Trophoblast cell (in vitro differentiated cells and primary cell): ENCODE measurements around the gene EXO1.
"Not testable (repeated sequence)": the region's sequence is repeated elsewhere in the genome, so short reads cannot be mapped to it uniquely, and the experiment has no call there.

Experiments
- DNase-seq, 2 donors: peaks; one replicate each; pipeline ENCODE4 v3.0.0-alpha.2; 2016
- H2AFZ ChIP-seq: 2 replicates; pipeline ENCODE4 v1.6.1; 2013; ENCODE audit warnings: low read length, moderate library complexity, mild to moderate bottlenecking; ENCODE audit not compliant: insufficient read depth, poor library complexity
- H2AK5ac ChIP-seq: 2 replicates; pipeline ENCODE4 v1.6.1; 2013; ENCODE audit warnings: mild to moderate bottlenecking, low read length
- H2BK120ac ChIP-seq: 2 replicates; pipeline ENCODE4 v1.6.1; 2013; ENCODE audit warnings: low read length, mild to moderate bottlenecking, moderate library complexity; ENCODE audit not compliant: insufficient read depth, poor library complexity
- H2BK12ac ChIP-seq: 2 replicates; pipeline ENCODE4 v1.6.1; 2013; ENCODE audit warnings: mild to moderate bottlenecking, low read length, moderate library complexity
- H2BK5ac ChIP-seq: 2 replicates; pipeline ENCODE4 v1.6.1; 2013; ENCODE audit warnings: low read length, low read depth, moderate library complexity, mild to moderate bottlenecking; ENCODE audit not compliant: poor library complexity
- H3K14ac ChIP-seq: 2 replicates; pipeline ENCODE4 v1.6.1; 2013; ENCODE audit warnings: mild to moderate bottlenecking, low read length
- H3K18ac ChIP-seq: 2 replicates; pipeline ENCODE4 v1.6.1; 2013; ENCODE audit warnings: mild to moderate bottlenecking, low read length
- H3K23ac ChIP-seq: 2 replicates; pipeline ENCODE4 v1.6.1; 2013; ENCODE audit warnings: low read length
- H3K27ac ChIP-seq: 2 replicates; pipeline ENCODE4 v1.5.1; 2013; ENCODE audit warnings: low read depth, mild to moderate bottlenecking, inconsistent platforms, low read length, moderate library complexity
- H3K27me3 ChIP-seq: 2 replicates; pipeline ENCODE4 v1.6.1; 2013; ENCODE audit warnings: inconsistent platforms, mild to moderate bottlenecking, low read length, moderate library complexity; ENCODE audit not compliant: insufficient read depth
- H3K36me3 ChIP-seq, 2 experiments: 1 replicate in 1 of 2; 2 replicates in 1 of 2; pipeline ENCODE4 v1.6.1; 2013; ENCODE audit warnings: low read length in 2 of 2, mild to moderate bottlenecking in 2 of 2, moderate library complexity in 1 of 2; ENCODE audit not compliant: insufficient read depth in 2 of 2, control insufficient read depth in 1 of 2
- H3K4ac ChIP-seq: 2 replicates; pipeline ENCODE4 v1.6.1; 2013; ENCODE audit warnings: low read depth, mild to moderate bottlenecking, low read length, moderate library complexity
- H3K4me1 ChIP-seq, 2 experiments: 1 replicate in 1 of 2; 2 replicates in 1 of 2; pipeline ENCODE4 v1.6.1; 2013; ENCODE audit warnings: low read length in 2 of 2, mild to moderate bottlenecking in 2 of 2, moderate library complexity in 1 of 2; ENCODE audit not compliant: insufficient read depth in 2 of 2, control insufficient read depth in 1 of 2
- H3K4me2 ChIP-seq: 2 replicates; pipeline ENCODE4 v1.6.1; 2013; ENCODE audit warnings: inconsistent platforms, mild to moderate bottlenecking, low read length, moderate library complexity
- H3K4me3 ChIP-seq: 2 replicates; pipeline ENCODE4 v1.5.1; 2013; ENCODE audit warnings: mild to moderate bottlenecking, low read depth, low read length, inconsistent platforms
- H3K79me1 ChIP-seq: one replicate; pipeline ENCODE4 v1.6.1; 2013; ENCODE audit warnings: low read length
- H3K79me2 ChIP-seq: 2 replicates; pipeline ENCODE4 v1.6.1; 2013; ENCODE audit warnings: low read length, mild to moderate bottlenecking; ENCODE audit not compliant: control insufficient read depth, insufficient read depth, poor library complexity
- H3K9ac ChIP-seq: 2 replicates; pipeline ENCODE4 v1.6.1; 2013; ENCODE audit warnings: mild to moderate bottlenecking, low read length
- H3K9me3 ChIP-seq: 2 replicates; pipeline ENCODE4 v1.6.1; 2013; ENCODE audit warnings: low read depth, mild to moderate bottlenecking, control low read depth, inconsistent platforms, low read length; ENCODE audit not compliant: insufficient read depth
- H4K12ac ChIP-seq: 2 replicates; pipeline ENCODE4 v1.6.1; 2013; ENCODE audit warnings: low read depth, mild to moderate bottlenecking, low read length, moderate library complexity
- H4K8ac ChIP-seq: 2 replicates; pipeline ENCODE4 v1.6.1; 2013; ENCODE audit warnings: low read depth, mild to moderate bottlenecking, low read length, moderate library complexity
- H4K91ac ChIP-seq: one replicate; pipeline ENCODE4 v1.6.1; 2013; ENCODE audit warnings: low read depth, mild to moderate bottlenecking, low read length, moderate library complexity
- WGBS: extraction: QIAGEN DNeasy Blood & Tissue Kit; methylation state at CpG from one replicate; pipeline ENCODE4 v1.1.7; 2013; ENCODE audit warnings: missing lambda C conversion rate; ENCODE audit not compliant: insufficient read length, insufficient coverage; ENCODE audit errors: extremely low coverage; 5-methylcytosine and 5-hydroxymethylcytosine counted together

EXO1 gene

DNA sequence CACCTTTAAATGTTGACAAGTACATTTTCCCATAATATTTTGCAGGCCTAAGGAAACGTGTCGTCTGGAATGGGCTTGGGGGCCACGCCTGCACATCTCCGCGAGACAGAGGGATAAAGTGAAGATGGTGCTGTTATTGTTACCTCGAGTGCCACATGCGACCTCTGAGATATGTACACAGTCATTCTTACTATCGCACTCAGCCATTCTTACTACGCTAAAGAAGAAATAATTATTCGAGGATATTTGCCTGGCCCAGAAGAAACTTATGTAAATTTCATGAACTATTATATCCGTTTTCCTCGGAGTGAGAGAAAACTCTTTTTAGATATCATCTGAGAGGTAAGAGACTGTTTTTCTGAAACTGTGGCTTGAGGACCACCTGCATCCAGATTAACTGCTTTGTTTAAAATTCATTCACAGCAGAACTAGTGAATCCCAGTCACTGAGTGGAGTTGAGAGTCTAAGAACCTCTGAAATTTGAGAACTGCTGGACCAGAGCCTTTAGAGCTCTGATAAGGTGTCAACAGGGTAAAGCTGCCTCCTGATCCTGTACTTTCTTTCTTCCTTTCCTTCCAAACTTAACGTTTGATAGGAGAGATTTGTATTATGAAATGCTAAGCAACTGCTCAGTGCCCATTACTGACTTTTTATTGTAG, 811 bp downstream of the EXO1 start:
- no peaks in the 10 kb centered on the region for H3K9me3 ChIP-seq
- H2BK12ac ChIP-seq = no peak overlapping the region
- H3K36me3 ChIP-seq = peaks cover 4 to 6% of the 10 kb centered on the region in 2 experiments
- no peak overlapping the region for H2AK5ac ChIP-seq
- H3K79me1 ChIP-seq = peaks cover 6% of the 10 kb centered on the region
- H3K9ac ChIP-seq = peak overlapping the region; percentile 86
- H3K4me1 ChIP-seq = peaks cover 0 to 3% of the 10 kb centered on the region in 2 experiments
- H2AFZ ChIP-seq = peak overlapping the region; percentile 74
- no peak overlapping the region for H4K12ac ChIP-seq
- H2BK120ac ChIP-seq = no peak overlapping the region
- no peak for DNase-seq
- no peak overlapping the region for H4K91ac ChIP-seq
- no peaks in the 10 kb centered on the region for H3K27me3 ChIP-seq
- no peak overlapping the region for H3K4ac ChIP-seq
- H3K27ac ChIP-seq = no peak overlapping the region
- no peak overlapping the region for H3K18ac ChIP-seq
- WGBS = no CpG with 5 or more reads among the region's 13 CpGs
- H3K4me3 ChIP-seq = peak overlapping the region; percentile 95
- no peak overlapping the region for H4K8ac ChIP-seq
- H3K23ac ChIP-seq = no peak overlapping the region
- H2BK5ac ChIP-seq = no peak overlapping the region
- H3K79me2 ChIP-seq = peaks cover 5% of the 10 kb centered on the region
- H3K4me2 ChIP-seq = peak overlapping the region; percentile 82
- no peak overlapping the region for H3K14ac ChIP-seq

DNA sequence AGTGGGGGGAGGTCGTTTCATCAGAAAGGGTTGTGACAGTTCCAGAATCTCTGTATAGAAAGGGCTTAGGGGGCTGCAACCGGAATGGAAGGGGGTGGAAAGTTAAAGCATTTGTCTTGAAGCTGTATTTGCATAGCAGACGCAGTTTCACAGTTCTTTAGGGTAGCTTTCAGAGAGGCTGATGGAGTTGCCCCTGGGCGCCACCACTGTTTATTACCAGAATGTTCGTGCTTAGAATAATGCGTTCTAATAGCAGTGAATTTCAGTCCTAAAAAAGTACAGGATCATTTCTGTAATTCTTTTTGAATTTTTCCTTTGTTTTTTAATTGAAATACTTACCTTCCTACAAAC, 1.3 kb downstream of the EXO1 start:
- DNase-seq = no peak
- no peak overlapping the region for H3K23ac ChIP-seq

DNA sequence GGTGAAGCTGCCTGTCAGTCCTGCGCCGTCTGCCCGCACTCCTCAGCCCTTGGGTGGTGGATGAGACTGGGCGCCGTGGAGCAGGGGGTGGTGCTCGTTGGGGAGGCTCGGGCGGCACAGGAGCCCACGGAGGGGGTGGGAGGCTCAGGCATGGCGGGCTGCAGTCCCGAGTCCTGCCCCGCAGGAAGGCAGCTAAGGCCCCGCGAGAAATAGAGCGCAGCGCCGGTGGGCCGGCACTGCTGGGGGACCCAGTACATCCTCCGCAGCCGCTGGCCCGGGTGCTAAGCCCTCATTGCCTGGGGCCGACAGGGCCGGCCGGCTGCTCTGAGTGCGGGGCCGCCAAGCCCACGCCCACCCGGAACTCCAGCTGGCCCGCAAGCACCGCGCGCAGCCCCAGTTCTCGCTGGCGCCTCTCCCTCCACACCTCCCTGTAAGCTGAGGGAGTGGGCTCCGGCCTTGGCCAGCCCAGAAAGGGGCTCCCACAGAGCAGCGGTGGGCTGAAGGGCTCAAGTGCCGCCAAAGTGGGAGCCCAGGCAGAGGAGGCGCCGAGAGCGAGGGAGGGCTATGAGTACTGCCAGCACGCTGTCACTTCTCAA, 7.6 kb downstream of the EXO1 start:
- not testable (repeated sequence) for H3K79me1 ChIP-seq, H3K79me2 ChIP-seq, H3K23ac ChIP-seq, H4K91ac ChIP-seq, H3K4me3 ChIP-seq, H3K9me3 ChIP-seq, H3K4ac ChIP-seq, H2BK120ac ChIP-seq, H3K18ac ChIP-seq, H4K8ac ChIP-seq, H3K27ac ChIP-seq, H3K4me1 ChIP-seq, H2AFZ ChIP-seq, H4K12ac ChIP-seq, H3K9ac ChIP-seq, H3K4me2 ChIP-seq, H3K27me3 ChIP-seq, H2AK5ac ChIP-seq, H2BK5ac ChIP-seq, DNase-seq, H2BK12ac ChIP-seq, H3K14ac ChIP-seq
- peaks cover 7 to 20% of the 10 kb centered on the region in 2 experiments for H3K36me3 ChIP-seq
- no CpG with 5 or more reads among the region's 41 CpGs for WGBS

More for the DNA sequence above, 1.3 kb downstream of the EXO1 start:
- peaks cover 4 to 9% of the 10 kb centered on the region in 2 experiments for H3K36me3 ChIP-seq
- H3K14ac ChIP-seq = no peak overlapping the region
- no peaks in the 10 kb centered on the region for H3K9me3 ChIP-seq
- peaks cover 5% of the 10 kb centered on the region for H3K79me2 ChIP-seq
- no peak overlapping the region for H2BK5ac ChIP-seq
- no peak overlapping the region for H2BK12ac ChIP-seq
- no peak overlapping the region for H3K4ac ChIP-seq
- H3K27me3 ChIP-seq = no peaks in the 10 kb centered on the region
- no peak overlapping the region for H2BK120ac ChIP-seq
- no peak overlapping the region for H4K12ac ChIP-seq
- peaks cover 6% of the 10 kb centered on the region for H3K79me1 ChIP-seq
- no peak overlapping the region for H4K91ac ChIP-seq
- no peak overlapping the region for H3K4me3 ChIP-seq
- no peak overlapping the region for H3K9ac ChIP-seq
- no peak overlapping the region for H2AFZ ChIP-seq
- H3K27ac ChIP-seq = no peak overlapping the region
- no peak overlapping the region for H2AK5ac ChIP-seq
- no CpG with 5 or more reads among the region's 6 CpGs for WGBS
- no peak overlapping the region for H3K18ac ChIP-seq
- peak overlapping the region; percentile 82 for H3K4me2 ChIP-seq
- peaks cover 0 to 3% of the 10 kb centered on the region in 2 experiments for H3K4me1 ChIP-seq
- no peak overlapping the region for H4K8ac ChIP-seq

DNA sequence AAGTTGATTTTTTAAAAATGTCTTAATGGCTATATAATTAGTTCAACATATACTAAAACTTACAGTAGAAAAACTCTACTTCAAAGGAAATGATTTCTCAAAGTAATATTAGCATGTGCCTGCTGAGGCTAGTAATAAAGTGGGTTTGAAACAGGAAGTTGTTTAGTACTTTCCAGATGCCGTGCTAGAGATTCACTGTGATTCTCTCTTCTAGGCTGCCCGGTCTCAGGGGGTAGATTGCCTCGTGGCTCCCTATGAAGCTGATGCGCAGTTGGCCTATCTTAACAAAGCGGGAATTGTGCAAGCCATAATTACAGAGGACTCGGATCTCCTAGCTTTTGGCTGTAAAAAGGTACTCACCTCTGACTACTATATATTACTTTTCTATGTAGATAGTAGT, 9.1 kb downstream of the EXO1 start:
- Histone ChIP-seq H3K79me1 (no peaks in the 10 kb centered on the region), H3K4me1 (no peaks in the 10 kb centered on the region), H2BK5ac (no peak overlapping the region), H3K9ac (no peak overlapping the region), H3K23ac (no peak overlapping the region), H3K36me3 (peaks cover 13 to 25% of the 10 kb centered on the region in 2 experiments), H3K27me3 (no peaks in the 10 kb centered on the region), H3K79me2 (no peaks in the 10 kb centered on the region), H3K14ac (no peak overlapping the region), H3K4ac (no peak overlapping the region), H3K18ac (no peak overlapping the region), H4K91ac (no peak overlapping the region), H3K4me2 (no peak overlapping the region), H2BK120ac (no peak overlapping the region), H2AK5ac (no peak overlapping the region), H3K4me3 (no peak overlapping the region), H3K9me3 (peaks cover 1% of the 10 kb centered on the region), H2AFZ (no peak overlapping the region), H4K12ac (no peak overlapping the region), H2BK12ac (no peak overlapping the region), H4K8ac (no peak overlapping the region), H3K27ac (no peak overlapping the region)
- WGBS = no CpG with 5 or more reads among the region's 6 CpGs
- no peak for DNase-seq
